HepG2 (cell line): ENCODE data around the gene A2ML1.

Experiments used
- FOSL2 ChIP-seq: sonication (generic); formaldehyde crosslinking; IDR thresholded peaks from 2 replicates; pipeline ENCODE4 v1.4.0; 2020; ENCODE audit warnings: missing genetic modification reagents
- HCFC1 ChIP-seq: fragments of 150-350 bp; IDR thresholded peaks from 2 replicates; pipeline ENCODE4 v1.6.1; 2014; ENCODE audit warnings: low read depth, low read length
- REST ChIP-seq, 2 experiments: IDR thresholded peaks; 2 replicates each; pipeline ENCODE4 v1.6.1; 2011 to 2012; ENCODE audit warnings: low read length in 2 of 2, borderline replicate concordance in 1 of 2, low read depth in 1 of 2, mild to moderate bottlenecking in 1 of 2, moderate library complexity in 1 of 2
- RNF219 ChIP-seq: sonication (generic); formaldehyde crosslinking; IDR thresholded peaks from 2 replicates; pipeline ENCODE4 v1.5.0; 2020; ENCODE audit warnings: mild to moderate bottlenecking, missing genetic modification reagents
- SP1 ChIP-seq, 2 experiments: fragments of 450-650 bp in 1 of 2; sonication (generic) in 1 of 2; formaldehyde crosslinking in 1 of 2; IDR thresholded peaks; 2 replicates each; pipeline versions ENCODE4 v1.4.0 to v1.6.1; 2016 to 2020; ENCODE audit warnings: missing genetic modification reagents in 1 of 2
- SP5 ChIP-seq: IDR thresholded peaks from 2 replicates; pipeline ENCODE4 v1.6.1; 2016; ENCODE audit warnings: low read depth, borderline replicate concordance
- SRSF9 ChIP-seq: fragments of 200-400 bp; formaldehyde crosslinking; IDR thresholded peaks from 2 replicates; pipeline ENCODE4 v1.6.1; 2018; ENCODE audit warnings: borderline replicate concordance, mild to moderate bottlenecking, low read depth, low read length; ENCODE audit not compliant: insufficient read depth, poor library complexity, severe bottlenecking
- TAF1 ChIP-seq: sonication (generic); formaldehyde crosslinking; IDR thresholded peaks from 2 replicates; pipeline ENCODE4 v1.4.0; 2020; ENCODE audit warnings: missing genetic modification reagents
- YY1 ChIP-seq: IDR thresholded peaks from 2 replicates; pipeline ENCODE4 v1.6.1; 2011; ENCODE audit warnings: low read length, low read depth, moderate library complexity, mild to moderate bottlenecking; ENCODE audit not compliant: insufficient read depth, insufficient replicate concordance
- ZBTB25 ChIP-seq: IDR thresholded peaks from 2 replicates; pipeline ENCODE4 v1.6.1; 2018; ENCODE audit warnings: missing genetic modification reagents
- ZNF609 ChIP-seq: sonication (generic); formaldehyde crosslinking; IDR thresholded peaks from 2 replicates; pipeline ENCODE4 v1.4.0; 2020; ENCODE audit warnings: mild to moderate bottlenecking, missing genetic modification reagents, borderline replicate concordance

GRCh38 chr12:8903646-8904045, 81.2 kb downstream of the A2ML1 start:
- TF ChIP-seq ZBTB25 (no peak), SP1 (IDR thresholded peaks at IDR 0.05) (no peak), SP1 (CRISPR knock-in tag; IDR thresholded peaks at IDR 0.05) (no peak), REST (IDR thresholded peaks at IDR 0.05; ENCODE audit: borderline replicate concordance in 1 of 2, low read depth in 1 of 2, low read length in 2 of 2) (no peak), HCFC1 (no peak), FOSL2 (CRISPR knock-in tag) (no peak), SP5 (CRISPR knock-in tag) (no peak), TAF1 (CRISPR knock-in tag) (no peak), ZNF609 (CRISPR knock-in tag) (no peak), YY1 (no peak), SRSF9 (no peak), RNF219 (no peak)
